GM21737 (cell line): ENCODE data around the gene PDGFD.
A peak's percentile ranks its signal among the peaks of the same experiment; 100 is the strongest.

ENCODE experiments used
- ATAC-seq: cut with Tn5 transposase; IDR thresholded peaks from one replicate; pipeline ENCODE4 v1.9.1; 2021; ENCODE audit warnings: mild to moderate bottlenecking, moderate library complexity; ENCODE audit not compliant: unreplicated experiment

The PDGFD gene

GRCh38 chr11:104005234-104005855 is 158.6 kb downstream of the PDGFD start:
- no peak for ATAC-seq

- ATAC-seq: no peak
Measured at GRCh38 chr11:104003491-104003890, 160.5 kb downstream of the PDGFD start.

- no peak for ATAC-seq
Measured at GRCh38 chr11:104001561-104002056, 162.3 kb downstream of the PDGFD start.

GRCh38 chr11:104000798-104001197 is 163.1 kb downstream of the PDGFD start:
- ATAC-seq: no peak

- no peak for ATAC-seq
Measured at GRCh38 chr11:103998826-103999508, 165.0 kb downstream of the PDGFD start.

- no peak for ATAC-seq
Measured at GRCh38 chr11:103997082-103997481, 166.9 kb downstream of the PDGFD start.

- ATAC-seq: no peak
Measured at GRCh38 chr11:103995896-103996295, 168.1 kb downstream of the PDGFD start.

GRCh38 chr11:103994518-103994917 is 169.4 kb downstream of the PDGFD start:
- no peak for ATAC-seq

GRCh38 chr11:103994094-103994493 is 169.9 kb downstream of the PDGFD start:
- no peak for ATAC-seq

GRCh38 chr11:103993507-103993906 is 170.4 kb downstream of the PDGFD start:
- ATAC-seq: no peak

GRCh38 chr11:103988595-103988969 is 175.4 kb downstream of the PDGFD start:
- no peak for ATAC-seq

- ATAC-seq: no peak
Measured at GRCh38 chr11:103987629-103988594, 176.0 kb downstream of the PDGFD start.

- ATAC-seq: no peak
Measured at GRCh38 chr11:103985041-103985440, 178.9 kb downstream of the PDGFD start.

- no peak for ATAC-seq
Measured at GRCh38 chr11:103980108-103980507, 183.8 kb downstream of the PDGFD start.

GRCh38 chr11:103978616-103979595 is 185.0 kb downstream of the PDGFD start:
- no peak for ATAC-seq

- no peak for ATAC-seq
Measured at GRCh38 chr11:103972013-103972412, 191.9 kb downstream of the PDGFD start.

GRCh38 chr11:103970701-103971249 is 193.2 kb downstream of the PDGFD start:
- peak; percentile 67 for ATAC-seq

- ATAC-seq: no peak
Measured at GRCh38 chr11:103968685-103969084, 195.3 kb downstream of the PDGFD start.

GRCh38 chr11:103967985-103968384 is 196.0 kb downstream of the PDGFD start:
- ATAC-seq: no peak

- no peak for ATAC-seq
Measured at GRCh38 chr11:103964390-103964789, 199.6 kb downstream of the PDGFD start.
